Occipital lobe (tissue), 2 donors: ENCODE data around the gene CRTAP. TPM values are rescaled to one million over a fixed set of nuclear protein-coding genes. Genes with fewer than 3 reads are reported as not detected.
"Not testable (repeated sequence)": the region's sequence is repeated elsewhere in the genome, so short reads cannot be mapped to it uniquely, and the experiment has no call there.

Source experiments
- DNase-seq: peaks from one replicate; lab custom pipeline; 2025; lab: John Stamatoyannopoulos, UW
- total RNA-seq: library from RNA; depleted of rRNA; stranded (reverse); fragments of >200 nt; gene quantifications from one replicate; pipeline ENCODE4 v1.2.3, GENCODE V29; 2014

The CRTAP gene
- total RNA-seq, 1 donor from 2014 or later, result 18.2 TPM

DNA sequence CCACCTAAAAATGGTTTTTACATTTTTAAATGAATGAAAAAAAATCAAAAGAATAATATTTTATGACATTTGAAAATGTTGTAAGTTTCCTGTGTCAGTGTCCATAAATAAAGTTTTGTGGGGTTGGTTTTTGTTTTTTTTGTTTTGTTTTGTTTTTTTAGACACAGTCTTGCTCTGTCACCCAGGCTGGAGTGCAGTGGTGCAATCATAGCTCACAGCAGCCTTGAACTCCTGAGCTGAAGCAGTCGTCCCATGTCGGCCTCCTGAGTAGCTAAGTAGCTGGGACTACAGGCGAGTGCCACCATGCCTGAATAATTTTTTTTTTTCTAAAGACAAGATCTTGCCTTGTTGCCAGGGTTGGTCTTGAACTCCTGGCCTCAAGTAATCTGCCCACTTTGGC, 14.1 kb upstream of the CRTAP start:
- DNase-seq, result no peak

DNA sequence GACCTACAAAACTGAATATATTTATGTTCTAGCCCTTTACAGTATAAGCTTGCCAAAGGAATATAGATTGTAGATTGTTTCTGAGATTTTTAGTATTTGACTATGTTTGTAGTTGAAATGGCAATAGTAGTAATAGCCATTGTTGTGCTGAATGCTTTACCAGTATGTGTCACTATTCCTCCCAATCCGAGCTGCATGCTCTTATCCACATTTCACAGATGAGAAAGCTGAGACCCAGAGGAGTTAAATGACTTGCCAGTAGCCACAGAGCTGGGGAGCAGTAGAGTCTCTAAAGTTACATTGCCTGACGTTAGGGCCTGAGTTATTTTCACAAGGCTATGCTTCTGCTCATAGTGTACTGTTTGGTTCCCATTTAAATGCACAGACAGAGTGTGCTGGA, 13.6 kb upstream of the CRTAP start:
- no peak for DNase-seq

DNA sequence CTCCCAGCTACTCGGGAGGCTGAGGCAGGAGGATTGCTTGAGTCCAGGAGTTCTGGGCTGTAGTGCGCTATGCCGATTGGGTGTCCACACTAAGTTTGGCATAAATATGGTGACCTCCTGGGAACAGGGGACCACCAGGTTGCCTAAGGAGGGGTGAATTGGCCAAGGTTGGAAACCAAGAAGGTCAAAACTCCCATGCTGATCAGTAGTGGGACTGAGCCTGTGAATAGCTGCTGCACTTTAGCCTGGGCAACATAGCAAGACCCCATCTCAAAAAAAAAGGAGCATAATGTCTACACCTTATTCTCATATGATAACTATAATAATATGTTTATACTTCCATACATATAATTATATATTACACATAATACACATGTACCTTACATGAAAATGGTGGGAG, 10.8 kb upstream of the CRTAP start:
- DNase-seq, result no peak

DNA sequence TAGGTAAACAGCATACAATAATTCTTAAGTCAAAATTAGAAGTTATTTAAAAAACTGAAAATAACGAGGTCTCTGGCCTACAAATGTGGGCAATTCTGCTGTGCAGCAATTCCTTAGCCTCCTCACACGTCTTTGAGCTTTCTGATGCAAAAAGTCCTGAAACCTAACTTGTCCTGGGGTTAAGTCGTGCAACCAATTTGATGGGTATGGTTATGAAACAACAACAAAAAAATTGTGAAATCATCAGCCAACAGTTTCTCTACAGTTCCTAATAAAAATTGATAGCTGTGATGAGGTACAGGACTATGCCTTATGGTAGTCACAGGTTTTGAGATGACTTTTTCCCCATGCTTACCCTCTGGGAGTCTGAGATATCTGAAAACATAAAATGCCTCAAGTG, 10.3 kb upstream of the CRTAP start:
- no peak for DNase-seq

DNA sequence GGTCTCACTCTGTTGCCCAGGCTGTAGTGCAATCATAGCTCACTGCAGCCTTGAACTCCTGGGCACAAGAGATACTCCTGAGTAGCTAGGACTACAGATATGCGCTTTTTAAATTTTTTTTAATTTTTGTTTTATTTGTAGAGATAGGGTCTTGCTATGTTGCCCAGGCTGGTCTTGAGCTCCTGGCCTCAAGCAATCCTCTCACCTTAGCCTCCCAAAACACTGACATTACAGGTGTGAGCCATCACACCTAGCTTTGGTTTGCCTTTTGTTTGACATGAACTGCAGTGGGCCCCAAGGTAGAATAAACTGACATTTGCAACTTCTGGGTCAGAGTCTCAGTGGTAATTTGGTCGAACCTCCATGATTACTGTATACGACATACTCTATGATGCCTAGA, 9.0 kb upstream of the CRTAP start:
- DNase-seq, result no peak

DNA sequence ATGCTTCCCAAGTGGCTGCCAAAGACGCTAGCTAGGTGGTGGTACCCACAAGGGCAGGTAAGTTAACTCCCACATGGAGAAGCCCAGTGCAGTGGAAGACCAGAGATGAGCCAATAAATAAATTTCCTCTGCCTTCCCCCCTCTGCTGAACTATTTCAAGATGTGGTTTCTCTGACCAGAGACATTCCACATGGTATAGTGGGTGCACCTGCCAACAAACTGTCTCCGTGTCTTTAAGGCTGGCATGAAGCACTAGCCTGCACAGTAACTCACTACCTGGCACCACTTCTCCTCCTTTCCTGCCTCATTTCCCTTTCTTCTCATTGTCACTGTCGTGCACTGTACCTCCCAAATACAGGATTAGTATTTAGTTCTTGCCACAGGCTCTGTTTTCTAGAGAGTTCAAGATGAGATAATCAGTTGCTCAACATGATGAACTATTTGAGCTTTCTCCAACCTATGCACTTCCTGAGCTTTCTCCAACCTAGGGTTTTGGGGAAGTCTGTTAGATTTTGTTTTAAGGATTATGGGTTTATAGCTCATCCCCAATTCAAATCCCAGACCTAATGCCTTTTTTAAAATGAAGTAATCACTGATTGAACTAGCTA, 8.4 kb upstream of the CRTAP start:
- no peak for DNase-seq

DNA sequence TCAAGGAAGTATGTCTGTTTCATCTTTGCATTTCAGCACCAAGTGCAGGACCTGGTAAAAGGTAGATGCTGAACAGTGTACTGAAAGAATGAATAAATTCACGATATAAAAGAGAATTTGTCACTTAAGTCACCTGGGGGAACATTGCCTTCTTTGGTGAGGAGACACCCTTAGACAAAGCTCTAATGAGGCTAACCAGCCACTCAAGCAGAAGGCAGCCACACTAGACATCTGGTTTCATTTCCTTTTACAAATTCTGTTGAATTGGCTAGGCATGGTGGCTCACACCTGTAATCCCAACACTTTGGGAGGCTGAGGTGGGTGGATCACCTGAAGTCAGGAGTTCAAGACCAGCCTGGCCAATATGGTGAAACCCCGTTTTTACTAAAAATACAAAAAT, 7.0 kb upstream of the CRTAP start:
- DNase-seq, result not testable (repeated sequence)

DNA sequence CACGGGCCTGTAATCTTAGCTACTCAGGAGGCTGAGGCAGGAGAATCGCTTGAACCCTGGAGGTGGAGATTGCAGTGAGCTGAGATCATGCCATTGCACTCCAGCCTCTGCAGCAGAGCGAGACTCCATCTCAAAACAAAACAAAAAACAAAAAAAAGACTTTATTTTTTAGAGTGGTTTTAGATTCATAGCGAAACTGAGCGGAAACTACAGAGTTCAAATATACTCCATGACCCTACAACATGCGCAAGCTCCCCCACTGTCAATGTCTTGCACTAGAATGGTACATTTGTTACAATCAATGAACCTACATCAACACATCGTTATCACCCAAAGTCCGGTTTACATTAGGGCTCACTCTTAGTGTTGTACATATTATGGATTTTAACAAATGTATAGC, 2.2 kb upstream of the CRTAP start:
- no peak for DNase-seq

DNA sequence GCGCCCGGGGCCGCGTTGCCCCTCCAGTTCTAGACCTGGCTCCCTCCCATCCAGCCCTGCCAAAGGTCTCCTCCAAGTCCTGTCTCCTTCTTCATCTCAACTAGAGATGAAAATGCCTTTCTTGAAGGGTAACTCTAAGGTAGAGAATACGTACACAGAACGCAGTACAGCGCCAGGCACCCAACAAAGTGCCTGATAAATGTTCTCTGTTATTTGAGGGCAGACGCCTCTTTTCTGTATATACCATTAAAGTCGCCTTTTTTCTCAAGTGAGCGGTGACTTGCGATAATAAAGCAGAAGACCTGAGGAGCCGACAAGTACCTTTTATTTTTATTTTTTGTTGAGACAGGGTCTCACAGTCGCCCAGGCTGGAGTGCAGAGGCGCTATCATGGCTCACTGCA, 809 bp downstream of the CRTAP start:
- DNase-seq, result no peak

DNA sequence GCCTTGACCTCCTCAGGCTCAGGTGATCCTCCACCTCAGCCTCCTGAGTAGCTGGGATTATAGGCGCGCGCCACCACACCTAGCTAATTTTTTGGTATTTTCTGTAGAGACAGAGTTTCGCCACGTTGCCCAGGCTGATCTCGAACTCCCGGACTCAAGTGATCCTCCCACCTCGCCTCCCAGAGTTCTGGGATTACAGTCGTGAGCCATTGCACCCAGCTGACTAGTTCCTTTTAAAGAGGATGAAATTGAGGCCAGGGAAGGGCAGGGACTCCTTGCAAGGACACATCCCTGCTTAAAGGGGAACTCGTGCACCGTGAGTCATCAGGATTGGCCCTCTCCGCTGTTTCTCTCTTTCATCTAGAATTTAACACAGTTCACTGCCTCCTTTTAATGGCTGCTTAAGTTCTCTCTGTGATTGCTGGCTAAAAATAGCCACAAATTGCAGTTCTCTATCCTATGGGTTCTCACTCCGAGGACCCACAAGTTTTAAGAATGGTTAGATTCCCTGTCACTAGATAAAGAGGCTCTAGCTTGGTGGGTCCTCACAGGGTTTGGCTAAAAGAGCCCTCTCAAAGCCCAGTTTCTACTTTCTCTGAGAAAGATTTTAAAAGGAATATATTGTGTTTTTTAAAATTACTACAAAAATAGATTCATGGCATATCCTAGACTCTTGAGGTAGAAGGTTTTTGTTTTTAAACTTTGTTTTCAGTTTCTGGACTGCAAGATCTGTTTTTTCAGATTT, 1.4 kb downstream of the CRTAP start:
- DNase-seq, result peak; percentile 75

DNA sequence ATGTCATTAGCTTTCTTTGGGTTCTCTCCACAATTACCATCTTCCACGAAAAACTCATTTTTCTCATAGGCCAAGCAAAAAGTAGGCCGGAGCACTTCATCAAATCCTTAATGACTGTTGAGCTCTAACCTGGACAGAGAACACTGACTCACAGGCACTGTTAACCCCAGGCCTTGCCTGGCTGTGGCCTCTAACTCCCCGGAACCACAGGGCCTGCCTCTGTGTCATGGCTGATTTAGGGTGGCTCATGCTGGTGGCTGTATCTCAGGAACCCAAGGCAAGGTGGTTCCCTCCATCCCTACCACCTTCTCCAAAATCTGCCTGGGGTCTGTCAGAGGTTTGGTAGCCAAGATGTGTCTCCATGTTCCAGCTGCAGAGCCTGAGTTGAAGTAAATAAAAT, 3.6 kb downstream of the CRTAP start:
- no peak for DNase-seq

DNA sequence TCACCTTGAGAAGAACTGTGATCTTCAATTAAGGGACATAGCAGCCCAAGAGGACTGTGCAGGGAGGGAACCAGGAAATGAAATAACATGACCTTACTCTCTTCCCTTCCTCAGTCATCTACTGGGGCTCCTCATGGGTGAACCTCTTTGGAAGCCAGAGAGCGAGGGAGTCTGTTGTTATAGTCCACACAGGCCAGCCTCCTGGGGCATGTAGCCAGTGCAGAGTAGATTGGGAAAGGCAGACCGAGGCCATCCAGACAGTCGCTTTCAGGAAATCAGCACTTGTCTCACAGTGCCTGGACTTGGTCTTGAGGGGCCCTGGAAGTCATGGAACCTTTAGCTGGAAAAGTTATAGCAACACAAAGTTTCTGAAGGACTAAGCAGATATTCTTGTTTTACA, 6.1 kb downstream of the CRTAP start:
- no peak for DNase-seq

DNA sequence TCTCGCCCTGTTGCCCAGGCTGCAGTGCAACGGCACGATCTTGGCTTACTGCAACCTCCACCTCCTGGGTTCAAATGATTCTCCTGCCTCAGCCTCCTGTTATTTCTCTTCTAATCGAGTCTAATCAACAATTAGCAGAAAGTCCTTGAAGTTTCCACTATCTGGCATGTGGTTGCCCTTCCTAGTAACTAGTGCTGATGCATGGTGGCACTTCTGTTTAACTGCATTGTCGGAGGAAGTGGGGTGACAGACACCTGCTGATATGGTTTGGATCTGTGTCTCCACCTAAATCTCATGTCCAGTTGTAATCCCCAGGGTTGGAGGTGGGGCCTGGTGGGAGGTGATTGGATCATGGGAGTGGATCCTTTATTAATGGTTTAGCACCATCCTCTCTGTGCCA, 9.2 kb downstream of the CRTAP start:
- no peak for DNase-seq

DNA sequence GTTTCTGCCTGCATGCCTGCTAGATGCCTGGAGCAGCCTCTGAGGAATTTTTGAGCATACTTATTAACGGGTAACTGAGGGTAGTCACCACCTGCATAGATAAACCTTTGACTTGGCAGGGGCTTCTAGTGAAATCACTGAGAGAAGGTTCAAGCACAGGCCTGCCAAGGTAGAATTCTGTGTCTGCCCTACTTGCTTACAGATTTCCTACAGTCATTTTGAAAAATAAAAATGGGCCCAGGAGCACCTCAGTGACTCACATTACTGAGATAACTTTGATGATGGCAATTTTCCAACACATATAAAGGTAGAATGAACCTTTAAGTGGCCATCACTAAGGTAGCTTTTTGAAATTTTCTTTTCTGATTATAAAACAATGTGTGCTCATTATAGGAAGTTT, 10.8 kb downstream of the CRTAP start:
- no peak for DNase-seq

DNA sequence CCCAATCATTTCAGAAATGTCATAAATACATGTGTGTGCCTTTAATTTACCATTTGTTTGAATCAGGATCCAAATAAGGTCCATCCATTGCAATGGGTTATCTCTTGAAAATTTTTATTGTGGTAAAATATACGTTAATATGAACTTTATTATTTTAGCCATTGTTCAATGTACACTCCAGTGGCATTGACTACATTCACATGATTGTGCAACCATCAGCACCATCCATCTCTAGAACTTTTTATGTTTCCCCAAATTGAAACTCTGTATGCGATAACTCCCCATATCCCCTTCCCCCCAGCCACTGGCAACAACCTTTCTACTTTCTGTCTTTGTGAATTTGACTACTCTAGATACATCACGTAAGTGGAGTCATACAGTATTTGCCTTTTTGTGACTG, 12.0 kb downstream of the CRTAP start:
- DNase-seq, result no peak

DNA sequence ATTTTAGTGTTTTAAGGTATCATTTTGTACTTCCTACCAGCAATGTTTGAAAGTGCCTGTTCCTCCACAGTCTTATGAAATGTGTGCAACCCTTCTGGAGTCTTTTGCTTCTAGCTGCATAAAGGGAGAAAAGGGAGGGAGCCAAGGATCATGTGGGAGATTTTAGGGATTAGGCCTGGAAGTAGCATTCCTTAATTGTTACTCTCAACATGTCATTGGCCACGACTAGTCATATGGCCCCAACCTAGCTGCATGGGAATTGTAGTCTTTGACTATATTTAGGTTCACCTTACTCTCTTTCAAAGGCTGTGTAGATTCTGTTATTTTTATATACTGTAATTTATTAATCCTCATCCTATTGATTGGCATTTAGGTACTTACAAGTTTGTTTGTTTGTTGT, 14.9 kb downstream of the CRTAP start:
- no peak for DNase-seq

DNA sequence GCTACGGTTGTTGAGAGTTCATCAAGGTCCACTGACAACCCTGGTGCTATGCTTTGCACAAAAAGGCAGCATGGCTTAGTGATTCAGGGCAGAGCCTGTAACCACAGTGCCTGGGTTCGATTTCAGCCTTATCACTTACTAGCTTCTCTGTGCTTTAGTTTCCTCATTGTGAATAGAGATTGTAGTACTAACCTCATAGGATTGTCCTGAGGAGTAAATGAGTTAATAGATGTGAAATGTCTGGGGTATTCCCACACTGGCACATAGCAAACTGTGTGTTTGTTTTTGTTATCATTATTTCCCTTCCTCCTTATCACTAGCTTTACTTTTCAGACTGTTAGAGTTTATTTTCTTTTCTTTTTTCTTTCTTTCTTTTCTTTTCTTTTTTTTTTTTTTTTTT, 16.3 kb downstream of the CRTAP start:
- no peak for DNase-seq

DNA sequence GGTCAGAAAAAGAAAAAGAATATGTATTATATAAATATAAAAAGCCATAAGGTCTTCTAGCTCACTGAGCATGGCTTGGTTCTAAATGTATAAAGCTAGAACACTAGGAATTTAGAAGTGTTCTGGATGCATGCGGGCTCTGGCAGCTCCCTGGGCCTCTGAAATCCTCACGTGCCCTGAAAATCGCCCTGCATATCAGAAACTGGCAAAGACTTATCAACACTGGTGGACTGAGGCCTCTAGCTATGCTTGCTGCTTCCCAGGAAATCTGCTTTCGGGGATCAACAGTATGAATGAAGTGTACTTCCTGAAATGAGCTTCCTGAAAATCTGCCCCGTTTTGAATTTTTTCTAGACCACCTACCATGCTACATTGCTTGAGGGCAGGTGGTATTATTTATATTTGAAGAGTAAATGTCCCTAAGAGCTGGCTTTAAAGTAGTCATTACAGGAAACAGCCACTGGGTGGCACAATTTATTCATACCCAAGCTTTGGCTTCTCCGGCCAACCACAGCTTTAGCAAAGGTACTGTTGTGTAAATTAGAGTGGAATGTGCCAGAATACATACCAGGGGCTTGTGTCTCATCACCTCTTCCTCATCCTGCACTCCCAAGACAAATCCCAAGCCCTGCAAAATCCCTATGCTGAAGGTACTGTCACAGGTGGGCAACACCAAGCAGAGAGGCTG, 17.7 kb downstream of the CRTAP start:
- peak; percentile 24 for DNase-seq

DNA sequence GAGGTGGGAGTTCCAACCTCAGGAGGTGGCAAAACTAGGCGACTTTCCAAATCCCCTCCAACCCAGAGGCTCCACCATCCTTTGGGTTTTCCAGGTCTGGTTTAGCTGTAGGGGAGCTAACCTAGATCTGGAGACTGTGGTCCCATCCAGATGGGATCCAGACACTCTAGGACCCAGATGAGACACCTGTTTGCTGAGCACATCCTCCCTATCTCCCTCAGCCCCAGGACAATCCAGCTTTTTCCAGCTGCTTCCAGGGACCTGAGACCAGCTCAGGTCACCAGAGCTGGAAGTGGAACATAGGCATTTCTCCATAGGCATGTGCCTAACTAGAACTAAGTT, 18.2 kb downstream of the CRTAP start:
- DNase-seq, result no peak

DNA sequence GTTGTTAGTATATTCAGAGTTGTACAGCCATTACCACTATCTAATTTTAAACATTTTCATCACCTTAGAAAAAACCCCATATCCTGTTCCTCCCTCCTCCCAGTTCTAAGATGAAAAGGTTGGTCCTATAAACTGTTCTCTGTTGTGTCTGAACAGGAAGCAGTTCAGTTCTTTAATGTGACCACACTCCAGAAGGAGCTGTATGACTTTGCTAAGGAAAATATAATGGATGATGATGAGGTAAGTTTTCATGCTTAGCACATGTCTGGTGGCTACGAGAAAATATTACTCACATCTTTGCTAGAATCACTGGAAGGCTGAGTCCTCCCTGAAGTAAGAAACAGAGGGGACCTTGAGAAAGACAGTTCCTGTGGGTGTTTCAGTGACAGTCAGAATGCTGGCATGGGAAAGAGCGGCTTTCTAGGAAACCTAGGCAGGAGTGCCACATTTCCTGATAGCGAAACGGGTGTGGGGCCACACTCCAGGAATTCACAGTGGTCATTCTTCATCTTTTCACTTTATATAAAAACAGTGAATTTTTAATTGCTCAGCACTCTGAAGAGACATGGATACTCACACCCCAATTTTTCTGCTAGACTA, 20.3 kb downstream of the CRTAP start:
- no peak for DNase-seq

DNA sequence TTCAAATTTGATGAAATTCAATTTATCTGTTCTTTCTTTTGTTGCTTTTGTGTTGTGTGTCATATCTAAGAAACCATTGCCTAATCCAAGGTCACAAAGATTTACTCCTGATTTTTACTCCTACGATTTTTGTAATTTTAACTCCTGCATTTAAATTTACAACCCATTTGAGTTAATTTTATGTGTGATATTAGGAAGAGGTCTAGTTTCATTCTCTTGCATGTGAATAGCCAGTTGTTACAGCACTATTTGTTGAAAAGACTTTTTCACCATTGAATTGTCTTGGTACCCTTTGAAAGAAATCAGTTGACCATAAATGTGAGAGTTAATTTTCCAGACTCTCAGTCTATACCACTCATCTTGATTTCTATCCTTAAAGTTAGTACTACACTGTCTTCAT, 23.9 kb downstream of the CRTAP start:
- no peak for DNase-seq

DNA sequence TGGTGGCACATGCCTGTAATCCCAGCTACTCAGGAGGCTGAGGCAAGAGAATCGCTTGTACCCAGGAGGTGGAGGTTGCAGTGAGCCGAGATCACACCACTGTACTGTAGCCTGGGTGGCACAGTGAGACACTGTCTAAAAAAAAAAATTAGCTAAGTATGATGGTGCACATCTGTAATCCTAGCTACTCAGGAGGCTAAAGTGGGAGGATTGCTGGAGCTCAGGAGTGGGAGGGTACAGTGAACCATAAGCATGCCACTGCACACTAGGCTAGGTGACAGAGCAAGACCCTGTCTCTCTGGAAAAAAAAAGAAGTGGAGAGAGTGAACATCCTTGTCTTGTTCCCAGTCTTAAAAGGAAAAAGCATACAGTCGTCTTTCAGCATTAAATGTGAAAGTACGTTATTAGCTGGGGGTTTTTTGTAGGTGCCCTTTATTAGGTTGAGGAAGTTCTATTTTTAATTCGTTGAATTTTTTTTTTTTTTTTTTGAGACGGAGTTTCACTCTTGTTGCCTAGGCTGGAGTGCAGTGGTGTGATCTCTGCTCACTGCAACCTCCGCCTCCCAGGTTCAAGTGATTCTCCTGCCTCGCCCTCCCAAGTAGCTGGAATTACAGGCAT, 25.3 kb downstream of the CRTAP start:
- DNase-seq, result not testable (repeated sequence)
